Non-pigmented ciliary epithelial cell (primary cell): ENCODE results near the gene PSMD12.
"Not testable (repeated sequence)": the region's sequence is repeated elsewhere in the genome, so short reads cannot be mapped to it uniquely, and the experiment has no call there.

Experiments used
- DNase-seq: peaks from one replicate; pipeline ENCODE4 v3.0.0-alpha.2; 2010; ENCODE audit warnings: low read depth

The PSMD12 gene

GRCh38 chr17:67310406-67310805 is 56.0 kb downstream of the PSMD12 start:
- no peak for DNase-seq

DNA sequence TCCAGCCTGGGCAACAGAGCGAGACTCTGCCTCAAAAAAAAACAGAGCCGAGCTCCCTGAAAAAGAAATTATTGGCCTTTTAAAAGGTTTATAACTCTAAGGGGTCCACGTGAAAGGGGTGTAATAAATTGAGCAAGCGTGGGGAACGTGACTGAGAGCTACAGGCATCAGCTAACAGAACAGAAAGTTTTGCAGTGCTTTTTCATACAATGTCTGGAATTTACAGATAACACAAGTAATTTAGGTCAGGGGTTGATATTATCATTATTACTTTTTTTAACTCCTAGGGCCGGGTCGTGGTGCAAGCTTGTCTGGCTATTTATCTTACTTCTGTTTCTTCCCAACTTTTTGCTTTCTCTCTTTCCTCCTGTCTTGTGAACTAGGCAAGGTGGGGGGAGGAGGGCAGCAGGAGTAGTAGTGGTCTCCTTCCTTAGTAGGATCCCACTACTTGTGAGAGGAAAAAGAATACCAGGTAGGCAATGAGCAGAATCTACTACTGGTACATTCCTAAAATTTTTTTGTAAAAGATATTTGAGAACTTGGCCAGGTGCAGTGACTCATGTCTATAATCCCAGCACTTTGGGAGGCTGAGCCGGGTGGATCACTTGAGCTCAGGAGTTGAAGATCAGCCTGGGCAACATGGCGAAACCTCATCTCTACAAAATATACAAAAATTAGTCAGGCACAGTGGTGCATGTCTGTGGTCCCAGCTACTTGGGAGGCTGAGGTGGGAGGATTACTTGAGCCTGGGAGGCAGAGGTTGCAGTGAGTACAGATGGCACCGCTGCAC is 60.7 kb downstream of the PSMD12 start:
- DNase-seq, result not testable (repeated sequence)

DNA sequence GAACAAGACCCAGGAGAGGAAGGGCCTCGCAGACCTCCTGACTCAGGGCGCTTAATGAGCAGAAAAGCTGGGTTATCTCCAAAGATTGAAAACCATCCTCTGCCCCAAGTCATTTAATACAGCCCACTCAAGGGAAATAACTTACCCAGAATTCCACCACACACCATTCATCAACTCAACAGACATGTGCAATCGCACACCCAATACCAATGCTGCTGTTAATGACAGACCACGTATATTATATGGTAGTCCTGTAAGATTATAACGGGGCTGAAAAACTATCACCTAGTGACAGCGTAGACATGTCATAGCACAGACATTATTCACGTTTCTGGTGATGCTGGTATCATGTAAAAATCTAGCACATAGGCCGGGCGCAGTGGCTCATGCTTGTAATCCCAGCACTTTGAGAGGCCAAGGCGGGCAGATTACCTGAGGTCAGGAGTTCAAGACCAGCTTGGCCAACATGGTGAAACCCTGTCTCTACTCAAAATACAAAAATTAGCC is 68.9 kb downstream of the PSMD12 start:
- DNase-seq, result no peak

DNA sequence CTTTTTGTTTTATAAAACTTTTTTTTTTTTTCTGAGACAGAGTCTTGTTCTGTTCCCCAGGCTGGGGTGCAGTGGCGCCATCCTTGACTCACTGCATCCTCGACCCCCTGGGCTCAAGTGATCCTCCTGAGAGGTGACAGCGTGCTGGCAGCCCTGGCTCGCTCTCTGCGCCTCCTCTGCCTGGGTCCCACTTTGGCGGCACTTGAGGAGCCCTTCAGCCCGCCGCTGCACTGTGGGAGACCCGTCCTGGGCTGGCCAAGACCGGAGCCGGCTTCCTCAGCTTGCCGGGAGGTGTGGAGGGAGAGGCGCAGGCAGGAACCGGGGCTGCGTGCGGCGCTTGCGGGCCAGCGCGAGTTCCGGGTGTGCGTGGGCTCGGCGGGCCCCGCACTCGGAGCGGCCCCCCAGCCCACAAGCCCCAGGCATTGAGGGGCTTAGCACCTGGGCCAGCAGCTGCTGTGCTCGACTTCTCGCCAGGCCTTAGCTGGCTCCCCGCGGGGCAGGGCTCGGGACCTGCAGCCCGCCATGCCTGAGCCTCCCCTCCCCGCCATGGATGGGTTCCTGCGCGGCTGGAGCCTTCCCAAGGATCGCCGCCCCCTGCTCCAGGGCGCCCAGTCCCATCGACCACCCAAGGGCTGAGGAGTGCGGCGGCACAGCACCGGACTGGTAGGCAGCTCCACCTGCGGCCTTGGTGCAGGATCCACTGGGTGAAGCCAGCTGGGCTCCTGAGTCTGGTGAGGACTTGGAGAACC is 71.8 kb downstream of the PSMD12 start:
- no peak for DNase-seq

GRCh38 chr17:67293251-67294203 is 72.8 kb downstream of the PSMD12 start:
- DNase-seq, result no peak

DNA sequence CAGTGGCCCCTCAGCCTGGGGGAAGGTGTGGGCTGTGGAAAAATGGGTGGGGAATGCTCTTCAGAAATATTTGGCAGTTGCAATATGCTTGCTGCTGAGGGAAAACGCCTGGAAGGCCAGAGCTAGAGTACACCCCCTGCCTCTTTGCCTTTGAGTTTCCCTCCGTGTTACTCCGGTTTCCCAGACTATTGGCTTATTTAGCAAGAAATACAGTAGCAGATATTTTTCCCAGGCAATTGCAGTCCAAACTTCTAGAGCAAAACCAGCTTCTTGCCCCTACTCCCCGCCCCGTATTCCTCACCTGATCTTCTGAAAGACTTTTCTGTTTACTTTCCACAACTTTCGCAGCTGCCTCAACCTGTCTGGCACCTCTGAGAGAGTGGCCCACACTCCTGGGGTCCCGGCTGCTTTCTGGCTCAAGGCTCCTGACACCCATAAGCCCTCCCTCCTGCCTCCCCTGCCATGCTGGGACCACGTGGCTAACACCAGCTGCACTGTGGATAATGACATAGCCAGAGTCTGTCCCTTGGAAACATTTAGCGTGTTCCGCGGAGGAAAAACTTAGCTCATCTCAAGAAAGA is 75.6 kb downstream of the PSMD12 start:
- no peak for DNase-seq

DNA sequence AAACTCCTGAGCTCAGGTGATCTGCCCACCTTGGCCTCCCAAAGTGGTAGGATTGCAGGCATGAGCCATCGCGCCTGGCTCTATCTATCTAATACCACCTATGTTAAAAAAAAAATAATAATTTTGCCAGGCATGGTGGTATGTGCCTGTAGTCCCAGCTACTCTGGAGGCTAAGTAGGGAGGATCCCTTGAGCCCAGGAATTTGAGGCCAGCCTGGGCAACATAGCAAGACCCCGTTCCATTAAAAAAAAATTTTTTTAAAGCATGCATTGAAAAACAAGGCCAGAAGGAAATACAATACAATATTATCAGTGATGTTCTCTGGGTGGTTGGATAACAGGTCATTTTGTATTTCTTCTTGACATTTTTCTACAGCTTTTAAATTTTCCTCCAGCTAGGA is 76.1 kb downstream of the PSMD12 start:
- DNase-seq, result no peak

- DNase-seq, result no peak
These were observed 77.0 kb downstream of the PSMD12 start for GRCh38 chr17:67289181-67289876.
